HG02981 (cell line): ENCODE data around the gene OTULINL.

Experiments
- ATAC-seq: cut with Tn5 transposase; IDR thresholded peaks from one replicate; pipeline ENCODE4 v1.9.1; 2021; ENCODE audit warnings: mild to moderate bottlenecking, moderate library complexity; ENCODE audit not compliant: unreplicated experiment

The OTULINL gene

DNA sequence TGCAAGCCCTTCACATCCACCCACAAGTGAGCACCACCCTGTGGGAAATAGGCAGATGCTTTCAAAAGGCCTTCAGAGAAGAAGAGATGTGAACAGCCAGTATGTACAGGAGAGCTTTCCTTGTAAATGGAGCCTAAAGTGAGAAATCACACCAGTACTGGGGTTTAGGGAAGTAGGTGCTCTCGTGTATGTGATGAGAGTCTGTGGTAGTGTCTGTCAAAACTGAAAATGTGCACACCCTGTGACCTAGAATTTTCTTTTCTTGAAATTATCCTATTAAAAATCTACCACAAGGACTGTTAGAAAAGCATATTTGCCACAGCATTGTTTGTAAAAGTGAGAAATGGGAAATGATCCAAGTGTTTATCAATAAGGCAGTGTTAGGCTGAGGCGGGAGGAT is 16.6 kb downstream of the OTULINL start:
- no peak for ATAC-seq

DNA sequence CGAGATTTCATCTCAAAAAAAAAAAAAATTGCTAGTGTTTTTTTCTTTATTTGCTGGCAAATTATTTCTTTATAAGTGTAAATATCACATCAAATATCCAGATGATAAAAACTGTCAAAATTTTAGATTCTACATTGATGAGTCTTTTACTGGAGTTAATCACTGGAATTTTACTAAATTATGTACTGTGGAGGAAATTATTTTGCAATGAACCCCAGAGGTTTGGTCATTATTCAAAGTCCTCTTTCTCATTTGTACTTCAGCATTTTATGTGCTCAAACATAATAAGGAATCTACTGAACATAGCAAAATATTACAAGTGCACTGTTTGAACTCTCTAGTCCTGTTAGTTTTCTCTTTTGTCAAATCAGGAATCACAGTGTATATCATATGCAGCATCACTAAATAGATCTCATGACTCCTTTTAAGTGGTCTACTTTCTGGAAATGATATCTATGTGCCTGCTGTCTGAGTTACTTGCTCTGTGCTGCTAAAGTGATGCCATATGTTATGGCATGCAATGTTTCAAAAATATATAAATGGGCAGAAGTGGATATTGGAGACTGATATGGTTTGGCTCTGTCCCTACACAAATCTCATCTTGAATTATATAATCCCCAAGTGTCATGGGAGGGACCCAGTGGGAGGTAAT is 18.0 kb downstream of the OTULINL start:
- no peak for ATAC-seq

DNA sequence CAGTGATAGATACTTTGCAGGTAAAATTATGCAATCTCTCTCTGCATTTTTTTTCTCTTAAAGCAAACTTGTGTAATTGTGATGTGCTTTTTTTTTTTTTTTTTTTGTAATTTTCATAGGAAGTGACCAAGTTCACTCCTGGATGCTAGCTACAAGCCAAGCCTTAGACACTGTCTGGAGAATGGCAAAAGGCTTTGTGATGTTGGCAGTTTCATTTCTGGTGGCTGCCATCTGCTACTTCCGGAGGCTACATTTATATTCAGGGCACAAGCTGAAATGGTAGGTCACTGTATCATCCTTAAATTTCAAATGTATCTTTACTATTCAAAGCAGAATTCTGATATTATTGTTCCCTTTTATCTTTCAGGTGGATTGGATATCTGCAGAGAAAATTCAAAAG is 19.3 kb downstream of the OTULINL start:
- no peak for ATAC-seq

DNA sequence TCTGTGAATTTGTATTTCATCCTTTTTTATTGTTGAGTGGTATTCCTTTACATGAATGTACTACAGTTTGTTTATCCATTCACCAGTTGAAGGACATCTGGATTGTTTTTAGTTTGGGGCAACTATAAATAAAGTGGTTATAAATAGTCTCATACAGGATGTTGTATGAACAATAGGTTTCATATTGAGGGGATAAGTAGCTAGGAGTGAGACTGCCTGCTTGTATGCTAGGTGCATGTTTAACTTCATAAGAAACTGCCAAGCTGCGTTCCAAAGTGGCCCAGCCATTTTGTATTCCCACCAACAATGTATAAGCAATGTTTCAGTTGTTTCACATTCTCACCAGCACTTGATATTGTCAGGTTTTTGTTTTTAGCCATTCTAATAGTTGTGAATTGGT is 21.5 kb downstream of the OTULINL start:
- ATAC-seq: no peak

DNA sequence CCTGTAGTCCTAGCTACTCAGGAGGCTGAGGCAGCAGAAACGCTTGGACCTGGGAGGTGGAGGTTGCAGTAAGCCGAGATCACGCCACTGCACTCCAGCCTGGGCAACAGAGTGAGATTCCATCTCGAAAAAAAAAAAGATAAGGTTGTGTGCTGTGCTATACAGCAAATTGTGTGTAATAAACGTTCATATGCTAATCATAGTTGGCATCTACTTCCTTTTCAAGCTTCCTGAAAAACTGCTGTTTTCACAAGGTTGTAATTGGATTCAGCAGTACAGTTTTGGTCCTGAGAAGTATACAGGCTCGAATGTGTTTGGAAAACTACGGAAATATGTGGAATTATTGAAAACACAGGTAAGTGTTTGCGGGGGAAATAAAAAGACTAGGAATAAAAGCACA is 25.5 kb downstream of the OTULINL start:
- ATAC-seq: no peak

DNA sequence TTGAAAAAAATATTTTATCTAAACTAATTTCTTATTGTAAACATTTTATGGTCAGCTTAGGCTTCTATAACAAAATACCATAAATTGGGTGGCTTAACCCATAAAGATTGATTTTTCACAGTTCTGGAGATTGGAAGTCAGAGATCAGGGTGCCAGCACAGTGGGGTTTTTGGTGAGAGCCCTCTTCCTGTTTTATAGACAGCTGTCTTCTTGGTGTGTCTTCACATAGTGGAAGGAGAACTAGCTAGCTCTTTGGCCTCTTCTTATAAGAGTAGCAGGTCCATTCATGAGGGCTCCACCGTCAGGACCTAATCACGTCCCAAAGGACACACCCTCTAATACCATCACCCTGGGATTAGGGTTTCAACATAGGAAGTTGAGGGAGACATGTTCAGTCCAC is 26.6 kb downstream of the OTULINL start:
- ATAC-seq: no peak

DNA sequence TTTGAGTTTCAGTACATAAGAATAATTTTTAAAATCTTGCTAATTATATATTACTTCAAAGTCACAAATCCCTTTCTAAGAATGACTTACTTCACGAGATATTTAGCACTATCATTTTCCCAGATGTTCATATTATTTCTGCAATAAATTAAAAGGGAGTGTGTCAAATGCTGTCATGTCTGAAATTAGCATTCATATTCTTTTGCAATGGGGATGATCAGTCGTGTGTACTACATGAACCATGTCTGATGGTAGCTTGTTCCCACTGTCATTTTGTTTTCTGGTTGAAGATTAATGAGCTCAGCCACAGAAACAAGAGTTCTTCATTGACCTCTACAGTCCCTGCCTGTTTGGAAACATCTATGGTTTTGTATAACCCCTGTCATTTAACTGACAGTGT is 30.1 kb downstream of the OTULINL start:
- no peak for ATAC-seq

DNA sequence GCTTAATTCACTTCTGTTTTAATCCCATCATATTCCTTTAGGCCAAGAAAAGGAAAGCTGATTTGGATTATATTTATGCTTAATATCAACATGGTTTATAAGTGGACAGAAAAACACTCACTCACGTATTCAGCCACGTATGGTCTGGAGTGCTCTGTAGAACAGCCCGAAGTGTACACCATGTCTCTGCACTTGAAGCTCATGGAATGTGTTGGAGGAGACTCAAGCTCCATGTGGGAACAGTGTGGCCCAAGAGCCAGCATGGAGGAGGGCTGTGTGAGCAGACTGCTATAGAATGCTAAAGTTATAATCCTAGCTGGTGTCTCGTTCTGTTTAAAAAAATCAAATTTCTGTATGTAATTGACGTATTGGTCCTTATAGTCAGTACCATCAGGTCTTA is 32.9 kb downstream of the OTULINL start:
- no peak for ATAC-seq

DNA sequence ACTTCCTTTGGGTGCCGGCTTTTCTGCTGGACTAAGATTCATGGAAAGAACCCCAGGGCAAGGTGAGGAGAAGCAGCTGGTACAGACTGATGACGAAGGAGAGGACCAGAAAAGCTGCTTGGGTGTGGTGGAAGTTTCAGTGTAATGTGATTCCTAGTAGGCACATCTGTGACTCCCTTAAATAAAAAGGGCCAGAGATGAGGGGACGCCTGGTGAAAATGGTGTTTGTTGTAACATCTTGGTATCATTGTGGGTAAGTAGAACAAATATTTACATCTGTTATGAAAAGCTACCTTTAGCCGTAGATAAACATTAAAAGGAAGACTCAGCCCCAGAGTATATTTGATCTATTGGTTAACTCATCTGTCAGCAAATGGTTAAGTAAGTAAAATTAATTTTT is 33.8 kb downstream of the OTULINL start:
- ATAC-seq: no peak

DNA sequence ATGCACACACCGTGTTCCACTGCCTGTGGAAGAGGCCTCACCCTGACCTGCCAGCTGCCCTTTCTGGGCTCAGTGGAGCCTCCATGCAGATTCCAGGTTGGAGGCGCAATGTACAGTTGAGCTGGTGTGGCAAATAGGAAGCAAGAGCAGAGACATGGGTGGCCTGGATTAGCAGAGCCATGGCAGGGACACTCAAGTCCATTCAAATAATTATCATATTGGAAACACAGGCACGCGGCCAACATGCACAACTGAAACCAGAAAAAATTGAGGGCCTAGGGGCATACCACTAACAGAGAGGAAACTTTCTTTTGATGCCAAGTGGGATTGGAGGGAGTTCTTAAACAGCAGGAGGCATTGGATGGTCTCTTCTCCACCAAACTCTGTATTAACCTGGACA is 35.8 kb downstream of the OTULINL start:
- ATAC-seq: no peak

DNA sequence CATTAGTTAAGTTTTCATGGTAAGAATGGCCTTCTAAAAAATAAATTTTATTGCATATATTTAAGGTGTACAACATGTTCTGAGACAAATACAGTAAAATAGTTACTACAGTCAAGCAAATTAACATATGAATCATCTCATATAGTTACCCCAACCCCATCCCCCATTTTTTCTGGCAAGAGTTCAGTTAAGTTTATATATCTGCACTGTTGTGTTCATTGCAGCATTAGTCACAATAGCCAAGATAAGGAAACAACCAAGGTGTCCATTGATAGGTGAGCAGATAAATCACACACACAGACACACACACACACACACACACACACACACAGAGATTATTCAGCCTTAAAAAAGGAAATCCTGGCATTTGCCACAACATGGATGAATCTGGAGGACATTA is 45.7 kb downstream of the OTULINL start:
- no peak for ATAC-seq

DNA sequence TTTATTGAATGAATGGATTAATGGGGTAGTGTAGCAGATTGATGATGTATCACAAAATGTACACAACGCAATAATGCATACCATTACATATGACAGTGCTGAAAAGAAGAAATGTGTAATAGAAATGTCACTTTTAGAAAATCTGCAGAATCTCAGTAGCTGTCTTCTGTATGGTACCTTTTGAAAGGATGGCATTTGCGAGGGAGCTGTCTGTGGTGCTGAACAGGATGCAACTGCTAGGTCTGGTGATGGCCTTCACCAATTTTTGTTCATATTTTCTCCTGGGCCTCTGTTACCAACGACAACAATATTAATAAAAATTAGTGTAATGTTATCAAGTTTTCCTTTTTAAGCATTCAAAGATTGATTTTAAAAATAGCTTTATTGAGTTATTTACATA is 46.8 kb downstream of the OTULINL start:
- no peak for ATAC-seq

DNA sequence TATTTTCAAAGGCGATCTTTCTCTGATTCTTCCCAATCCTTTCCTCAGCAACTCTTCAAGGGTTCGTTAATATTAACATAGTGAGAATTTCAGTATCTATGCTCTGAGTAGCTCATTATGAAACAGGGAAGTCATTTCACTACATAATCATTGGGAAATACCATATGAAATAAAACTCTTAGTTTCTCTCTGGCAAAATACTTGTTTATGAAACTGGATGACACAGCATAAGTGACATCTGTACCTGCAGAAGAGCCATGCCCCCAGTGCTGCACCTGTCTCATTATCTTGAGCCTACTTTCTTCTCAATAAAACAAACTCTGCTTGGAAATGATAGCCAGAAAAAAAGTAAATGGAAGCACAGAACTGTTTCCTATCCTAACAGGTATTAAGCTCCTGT is 49.1 kb downstream of the OTULINL start:
- no peak for ATAC-seq

DNA sequence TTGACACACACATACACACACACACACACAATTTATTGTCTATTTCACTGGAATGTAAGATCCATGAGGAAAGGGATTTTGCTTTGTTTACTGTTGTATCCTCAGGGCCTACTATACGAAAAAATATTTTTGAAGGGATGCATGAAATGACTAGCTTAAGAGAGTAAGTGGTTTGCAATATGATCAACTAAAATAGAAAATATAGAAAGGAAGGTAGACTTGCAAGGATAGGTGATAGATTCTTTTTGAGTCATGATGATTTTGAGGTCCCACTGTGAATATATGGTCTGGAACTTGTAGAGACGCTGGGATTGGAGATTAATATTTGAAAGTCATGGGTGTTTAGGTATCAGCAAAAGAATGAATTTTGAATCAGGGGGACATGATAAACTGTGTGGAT is 54.1 kb downstream of the OTULINL start:
- ATAC-seq: no peak

DNA sequence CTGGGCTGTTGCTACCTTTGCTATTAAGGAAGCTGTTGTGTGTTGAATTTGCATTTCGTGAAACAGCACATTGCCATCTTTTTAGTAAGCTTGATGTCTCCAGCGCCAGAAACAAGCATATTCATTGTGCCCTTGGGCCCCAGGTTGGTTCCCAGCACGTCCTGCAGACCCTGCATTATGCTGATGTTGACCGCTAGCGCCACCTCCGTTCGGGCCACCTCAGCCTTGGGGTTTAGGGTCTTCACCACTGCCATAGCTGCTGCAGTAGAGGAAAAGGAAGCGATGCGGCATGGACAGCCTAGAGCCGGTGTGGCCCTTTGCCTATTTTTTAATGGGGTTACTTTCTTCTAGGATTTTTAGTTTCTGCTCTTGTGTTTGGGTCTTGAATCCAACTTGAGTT is 59.2 kb downstream of the OTULINL start:
- no peak for ATAC-seq

DNA sequence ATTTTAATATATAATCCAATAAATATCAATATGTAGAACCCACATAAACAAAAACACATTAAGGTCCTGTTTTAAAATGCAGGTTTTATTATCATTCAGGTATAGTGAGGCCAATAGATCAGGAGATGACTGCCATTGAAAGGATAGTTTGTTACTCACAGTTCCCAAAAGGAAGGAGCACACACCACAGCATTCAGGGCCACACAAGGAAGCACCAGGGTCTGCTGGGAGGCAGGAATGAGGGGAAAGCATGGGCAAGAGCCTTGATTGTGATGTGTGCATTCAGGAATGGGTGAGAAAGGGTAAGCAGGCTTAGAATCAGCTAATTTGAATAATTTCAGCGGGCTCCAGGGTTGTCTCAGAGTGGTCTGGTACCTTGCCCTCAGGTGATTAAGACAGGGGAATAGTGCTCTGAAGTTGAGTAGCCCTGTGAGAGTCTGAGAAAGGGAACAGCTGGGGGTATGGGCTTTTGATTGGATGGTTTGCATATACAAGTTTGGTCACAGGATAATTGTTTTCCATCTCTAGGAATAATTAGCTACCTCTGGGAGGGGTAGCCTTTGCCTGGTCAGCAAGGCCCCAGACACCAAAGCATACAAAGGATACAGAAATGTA is 63.1 kb downstream of the OTULINL start:
- no peak for ATAC-seq

DNA sequence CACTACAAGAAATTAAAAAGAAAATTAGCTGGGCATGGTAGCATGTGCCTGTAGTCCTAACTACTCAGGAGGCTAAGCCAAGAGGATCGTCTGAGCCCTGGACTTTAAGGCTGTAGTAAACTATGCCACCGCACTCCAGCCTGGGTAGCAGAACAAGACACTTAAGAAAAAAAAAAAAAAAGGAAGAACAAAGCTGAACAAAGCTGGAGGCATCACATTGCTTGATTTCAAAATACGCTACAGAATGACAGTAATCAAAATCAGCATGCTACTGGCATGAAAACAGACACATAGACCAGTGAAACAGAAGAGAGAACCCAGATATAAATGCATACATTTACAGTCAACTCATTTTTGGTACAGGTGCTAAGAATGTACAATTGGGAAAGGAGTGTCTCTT is 68.5 kb downstream of the OTULINL start:
- ATAC-seq: no peak

DNA sequence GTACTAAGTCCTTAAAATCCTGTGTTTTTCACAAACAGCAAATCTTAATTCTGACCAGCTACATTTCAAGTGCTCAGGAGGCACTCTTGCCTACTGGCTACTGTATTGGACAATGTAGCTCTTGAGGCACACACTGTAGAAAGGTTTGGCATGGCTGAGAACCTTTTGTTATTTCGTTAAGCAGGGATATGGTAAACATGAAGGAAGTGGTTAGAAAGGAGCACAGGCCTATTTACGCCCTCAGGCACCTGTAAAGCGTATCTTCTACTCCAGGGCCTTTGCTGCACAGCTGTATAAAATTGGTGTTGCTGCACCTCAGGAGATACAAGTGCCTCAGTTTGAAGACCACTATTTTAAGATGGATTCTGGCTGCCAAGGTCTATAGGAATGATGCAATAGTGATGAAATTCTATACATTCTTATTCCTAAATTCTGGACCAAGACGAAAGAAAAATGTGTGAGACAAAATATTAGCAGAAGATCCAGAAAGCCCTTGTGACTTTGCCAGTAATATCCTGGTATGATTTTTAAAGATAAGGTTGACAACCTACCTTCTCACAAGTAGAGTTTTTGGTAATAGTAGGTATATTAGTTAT is 73.7 kb downstream of the OTULINL start:
- ATAC-seq: no peak

DNA sequence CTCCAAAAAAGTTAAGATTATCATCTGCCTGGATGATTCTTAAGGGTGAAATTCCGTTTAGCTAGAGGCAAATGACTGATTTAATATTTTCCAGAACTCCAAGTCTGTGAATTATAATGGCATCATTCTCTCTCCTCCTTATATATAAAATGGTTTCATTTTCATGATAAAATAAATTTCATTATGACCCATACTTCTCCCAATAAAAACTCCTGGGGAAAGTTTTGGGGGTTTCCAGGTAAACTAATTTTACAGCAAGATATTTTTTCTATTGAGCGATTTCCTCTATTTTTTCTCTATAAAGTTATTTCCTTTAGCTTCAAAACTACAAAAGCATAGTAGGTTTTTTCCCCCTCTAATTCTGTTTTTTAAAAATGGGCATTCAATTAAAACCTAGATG is 75.3 kb downstream of the OTULINL start:
- no peak for ATAC-seq

DNA sequence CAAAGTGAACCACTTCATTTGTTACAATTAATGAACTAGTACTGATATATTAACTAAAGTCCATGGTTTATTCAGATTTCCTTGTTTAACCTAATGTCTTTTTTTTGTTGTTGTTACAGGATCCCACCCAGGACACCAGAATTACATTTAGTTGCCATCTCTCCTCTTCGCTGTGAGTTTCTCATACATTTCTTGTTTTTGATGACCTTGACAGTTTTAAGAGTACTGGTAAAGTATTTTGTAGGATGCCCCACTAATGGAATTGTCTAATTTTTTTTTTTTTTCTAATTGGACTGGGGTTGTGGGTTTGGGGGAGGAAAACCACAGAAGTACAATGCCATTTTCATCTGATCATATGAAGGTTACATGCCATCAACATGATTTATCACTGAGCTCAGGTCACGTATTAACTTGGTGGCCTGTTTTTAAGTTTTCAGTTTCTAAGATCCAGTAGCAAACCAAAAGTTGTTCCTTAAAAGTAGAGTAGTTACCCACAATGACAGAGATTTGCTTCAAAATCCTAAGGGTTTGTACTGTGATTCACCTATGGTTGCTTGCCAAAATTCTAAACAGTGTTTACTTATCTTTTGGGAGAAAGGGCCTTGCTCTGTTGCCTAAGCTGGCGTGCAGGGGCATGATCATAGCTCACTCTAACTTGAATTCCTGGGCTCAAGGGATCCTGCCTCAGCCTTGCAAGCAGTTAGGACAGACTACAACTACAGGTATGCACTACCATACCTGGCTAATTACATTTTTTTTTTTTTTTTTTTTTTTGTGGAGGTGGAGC is 78.4 kb downstream of the OTULINL start:
- ATAC-seq: no peak

DNA sequence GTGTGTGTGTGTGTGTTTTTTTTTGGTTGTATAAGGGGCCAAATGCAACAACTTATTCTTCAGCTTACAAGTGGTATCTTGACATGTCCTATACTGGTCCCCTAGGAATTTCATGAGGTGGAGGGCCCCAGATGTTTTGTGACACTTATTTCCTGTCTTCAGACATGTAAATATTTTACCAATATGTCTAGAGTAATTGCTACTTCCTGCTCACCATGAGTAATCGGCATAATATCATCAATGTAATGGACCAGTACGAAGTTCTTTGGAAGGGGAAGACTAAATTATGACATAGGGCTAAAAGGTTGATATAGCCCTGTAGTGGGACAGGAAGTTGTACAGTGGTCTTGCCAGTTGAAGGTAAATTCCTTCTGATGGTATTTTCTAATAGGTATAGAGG is 79.2 kb downstream of the OTULINL start:
- no peak for ATAC-seq
